HG02981 (cell line): Measurements from ENCODE around the gene SAFB2.

Experiments
- ATAC-seq: cut with Tn5 transposase; IDR thresholded peaks from one replicate; pipeline ENCODE4 v1.9.1; 2021; ENCODE audit warnings: mild to moderate bottlenecking, moderate library complexity; ENCODE audit not compliant: unreplicated experiment

SAFB2 gene

GRCh38 chr19:5585461-5586299 is 36.9 kb downstream of the SAFB2 start:
- no peak for ATAC-seq

GRCh38 chr19:5580161-5580571 is 42.4 kb downstream of the SAFB2 start:
- ATAC-seq, result no peak

DNA sequence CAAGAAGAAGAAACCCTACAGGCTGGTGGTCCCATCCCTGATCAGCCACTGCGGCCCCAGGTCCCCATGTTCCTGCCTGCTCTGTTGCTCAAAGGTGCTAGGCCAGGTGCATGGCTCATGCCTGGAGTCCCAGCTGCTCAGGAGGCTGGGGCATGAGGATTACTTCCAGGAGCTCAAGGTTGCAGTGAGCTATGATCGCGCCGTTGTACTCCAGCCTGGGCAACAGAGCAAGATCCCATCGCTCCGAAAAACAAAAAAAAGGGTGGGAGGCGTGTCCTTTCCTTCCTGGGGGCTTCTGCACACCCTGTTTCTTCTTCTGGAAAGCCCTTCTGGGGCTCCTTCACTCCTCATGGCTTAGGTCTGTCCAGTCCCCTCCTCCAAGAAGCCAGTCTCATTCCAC is 42.9 kb downstream of the SAFB2 start:
- ATAC-seq, result no peak

DNA sequence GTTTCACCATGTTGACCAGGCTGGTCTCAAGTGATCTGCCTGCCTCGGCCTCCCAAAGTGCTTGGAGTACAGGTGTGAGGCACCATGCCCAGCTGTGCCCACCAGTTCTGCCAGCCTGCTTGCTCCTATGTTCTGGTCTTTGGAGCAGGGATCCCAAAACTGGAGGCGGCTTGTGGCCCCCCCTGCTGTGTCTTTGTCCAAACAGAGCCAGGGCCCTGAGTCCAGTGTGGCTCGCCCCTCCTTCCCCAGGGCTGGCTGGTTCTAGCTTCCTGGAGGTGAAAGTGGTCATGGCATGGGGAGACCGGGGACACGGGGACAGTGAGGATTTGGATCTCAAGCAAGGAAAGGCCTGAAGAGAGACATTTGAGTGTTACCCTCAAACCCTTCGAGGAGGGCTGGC is 43.3 kb downstream of the SAFB2 start:
- no peak for ATAC-seq

DNA sequence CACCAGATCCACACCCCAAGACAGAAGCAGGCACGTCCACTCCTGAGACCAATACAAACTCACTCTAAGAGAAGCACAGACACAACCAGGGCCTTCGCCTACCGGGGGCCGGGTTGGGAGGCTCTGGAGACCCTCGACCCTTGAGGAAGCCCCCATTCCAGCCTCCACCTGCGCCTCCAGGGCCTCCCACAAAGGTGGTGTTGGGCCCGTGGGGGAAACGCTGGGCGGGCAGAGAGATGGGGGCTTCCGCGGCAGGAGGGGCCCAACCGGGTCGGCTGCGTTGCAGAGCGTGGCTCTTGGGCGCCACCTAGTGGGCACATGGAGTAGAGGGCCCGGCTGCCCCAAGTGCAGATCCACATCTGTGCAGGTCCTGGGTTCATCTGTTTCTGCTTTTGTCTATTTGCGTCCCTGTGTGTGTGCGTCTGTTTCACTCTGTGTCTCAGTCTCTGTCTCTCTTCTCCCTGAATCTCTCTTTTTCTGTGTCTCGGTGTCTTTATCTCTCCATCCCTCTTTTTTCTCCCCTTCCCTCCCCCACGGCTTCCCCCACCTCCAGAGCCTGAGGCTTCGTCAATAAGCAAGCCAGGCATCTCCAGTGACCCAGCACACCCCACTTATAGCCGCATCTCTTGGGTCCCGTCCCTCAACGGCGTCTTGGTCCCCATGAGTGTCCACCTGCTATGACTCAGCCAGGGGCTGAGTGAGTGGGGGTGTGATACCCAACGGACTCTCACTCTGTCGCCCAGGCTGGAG is 44.3 kb downstream of the SAFB2 start:
- no peak for ATAC-seq

- ATAC-seq, result no peak
Observed at GRCh38 chr19:5575590-5575989, 47.0 kb downstream of the SAFB2 start.

- ATAC-seq, result no peak
Observed at GRCh38 chr19:5572556-5573286, 49.9 kb downstream of the SAFB2 start.

- ATAC-seq, result no peak
Observed at GRCh38 chr19:5571777-5572176, 50.8 kb downstream of the SAFB2 start.

- no peak for ATAC-seq
Observed at GRCh38 chr19:5567970-5568407, 54.6 kb downstream of the SAFB2 start.

- no peak for ATAC-seq
Observed at GRCh38 chr19:5567360-5567969, 55.1 kb downstream of the SAFB2 start, which contains the start of gene TINCR. Gene TINCR (minus strand): TSS chr19:5567953.

- ATAC-seq, result no peak
Observed at GRCh38 chr19:5564930-5565329, 57.6 kb downstream of the SAFB2 start.

GRCh38 chr19:5563935-5564612 is 58.5 kb downstream of the SAFB2 start:
- ATAC-seq, result no peak

- ATAC-seq, result no peak
Observed at GRCh38 chr19:5563008-5563431, 59.6 kb downstream of the SAFB2 start.

DNA sequence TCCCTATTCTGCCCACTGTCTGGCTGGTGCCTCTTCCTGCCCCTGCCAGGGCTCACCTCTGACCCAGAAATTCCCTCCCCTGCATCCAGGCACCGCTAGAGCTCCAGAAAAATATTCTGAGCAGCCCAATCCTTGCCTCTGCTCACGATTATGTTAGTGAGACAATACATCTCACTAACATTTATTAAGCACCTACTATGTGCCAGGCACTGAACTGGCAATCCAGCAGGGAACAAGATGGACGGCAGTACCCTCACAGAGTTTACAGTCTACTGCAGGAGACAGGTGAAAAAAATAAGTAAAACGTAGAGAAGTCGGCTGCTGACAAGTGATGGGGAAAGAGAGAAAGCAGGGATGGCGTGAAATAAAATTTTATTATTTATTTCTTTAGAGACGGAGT is 60.3 kb downstream of the SAFB2 start:
- ATAC-seq, result no peak

DNA sequence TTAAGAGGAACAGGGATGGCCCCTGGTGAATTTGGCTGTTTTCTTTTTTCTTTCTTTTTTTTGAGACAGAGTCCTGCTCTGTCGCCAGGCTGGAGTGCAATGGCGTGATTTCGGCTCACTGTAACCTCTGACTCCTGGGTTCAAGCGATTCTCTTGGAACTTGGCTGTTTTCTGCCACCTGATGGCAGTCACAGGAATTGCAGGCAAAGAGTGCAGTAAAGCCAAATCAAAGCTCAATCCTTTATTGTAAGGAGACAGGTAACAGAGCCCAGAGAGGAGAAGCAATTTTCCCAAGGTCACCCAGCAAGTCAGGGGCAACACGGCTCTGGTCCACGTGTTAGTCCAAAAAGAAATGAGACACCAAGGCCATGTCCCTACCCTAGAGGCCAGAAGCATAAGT is 61.0 kb downstream of the SAFB2 start:
- ATAC-seq, result no peak

DNA sequence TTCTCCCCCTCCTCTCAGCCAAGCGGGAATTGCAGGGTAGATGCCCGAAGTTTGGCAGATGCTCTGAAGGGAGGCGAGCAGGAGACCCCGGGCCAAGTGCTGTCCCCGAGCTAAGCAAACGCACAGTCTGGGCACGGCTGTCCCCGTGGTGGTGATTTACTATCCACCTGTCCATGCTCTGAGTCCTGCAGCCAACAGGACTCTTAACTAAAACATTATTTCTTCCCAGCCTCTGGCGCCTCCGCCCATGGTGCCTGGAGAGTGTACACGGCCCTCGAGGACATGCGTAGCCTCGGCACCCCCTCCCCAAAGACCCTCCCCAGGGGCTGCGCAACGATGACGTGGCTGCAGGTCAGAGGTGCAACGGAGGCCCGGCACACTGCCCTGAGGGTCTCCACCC is 62.4 kb downstream of the SAFB2 start:
- ATAC-seq, result no peak

DNA sequence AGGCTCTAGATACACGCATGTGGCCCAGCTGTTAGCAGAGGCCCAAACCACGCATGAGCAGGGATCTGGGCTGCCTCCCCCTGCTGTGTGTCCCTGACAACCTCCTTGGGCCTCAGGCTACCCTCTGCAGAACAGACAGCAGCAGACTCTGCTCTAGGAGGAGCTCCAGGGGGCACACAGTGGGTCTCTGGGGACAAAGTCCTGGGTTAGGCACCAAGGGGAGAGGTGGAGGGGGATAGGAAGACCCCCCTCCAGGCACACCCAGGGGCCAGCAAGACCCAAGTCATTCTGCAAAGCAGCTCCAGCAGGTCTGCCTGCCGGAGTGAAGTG is 62.8 kb downstream of the SAFB2 start:
- no peak for ATAC-seq

DNA sequence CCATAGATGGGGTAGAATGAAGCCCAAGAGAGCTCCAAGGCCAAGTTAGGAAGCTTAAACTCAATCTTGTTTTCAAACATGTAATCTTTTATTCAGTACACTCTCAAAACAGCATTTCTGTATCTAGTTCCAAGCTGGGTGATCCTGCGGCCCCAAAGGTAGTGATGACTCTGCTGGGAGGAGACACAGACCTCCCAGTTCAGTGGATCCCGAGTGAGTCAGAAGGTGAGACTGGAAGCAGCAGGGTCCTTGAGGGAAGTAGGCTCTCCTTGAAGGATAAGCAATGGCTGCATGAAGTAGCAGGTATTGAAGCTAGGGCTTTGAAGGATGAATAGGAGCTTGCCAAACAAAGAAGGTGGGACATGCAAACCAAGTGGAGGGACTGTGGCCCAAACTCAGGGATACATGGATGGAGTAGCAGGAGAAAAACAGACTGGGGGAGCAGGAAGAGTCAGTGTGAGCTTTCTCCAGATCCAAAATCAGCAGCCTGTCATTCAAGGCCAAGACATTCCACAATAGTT is 64.4 kb downstream of the SAFB2 start:
- ATAC-seq, result no peak

DNA sequence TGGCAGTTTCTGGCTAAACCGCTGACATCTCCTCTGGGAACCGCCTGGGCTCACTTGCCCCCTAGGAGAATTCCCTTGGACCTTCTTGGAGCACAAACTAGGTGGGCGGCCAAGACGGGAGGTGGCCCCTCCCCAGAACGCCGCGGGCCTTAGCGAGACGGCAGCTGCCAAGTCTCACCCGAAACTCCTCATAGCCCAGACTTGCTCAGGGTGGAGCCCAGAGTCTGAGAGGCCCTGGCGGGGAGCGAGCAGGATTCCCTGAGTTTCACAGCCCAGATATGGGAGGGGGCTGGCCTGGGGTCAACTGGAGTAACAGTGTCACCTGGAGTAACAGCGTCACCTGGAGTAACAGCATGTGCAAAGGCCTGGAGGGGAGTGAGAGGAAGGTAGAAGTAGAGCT is 64.9 kb downstream of the SAFB2 start:
- no peak for ATAC-seq

GRCh38 chr19:5554828-5555227 is 67.7 kb downstream of the SAFB2 start:
- no peak for ATAC-seq
